ENCODE measurements around the gene EIF4EBP3.
"Not testable (repeated sequence)": the region's sequence is repeated elsewhere in the genome, so short reads cannot be mapped to it uniquely, and the experiment has no call there.

EIF4EBP3 gene

GRCh38 chr5:140557965-140558364, 10.5 kb downstream of the EIF4EBP3 start:
- no peak for FAIRE-seq

- FAIRE-seq, result no peak
Measured at GRCh38 chr5:140558542-140558941, 11.1 kb downstream of the EIF4EBP3 start.

- FAIRE-seq, result no peak
Measured at GRCh38 chr5:140560227-140560626, 12.8 kb downstream of the EIF4EBP3 start.

DNA sequence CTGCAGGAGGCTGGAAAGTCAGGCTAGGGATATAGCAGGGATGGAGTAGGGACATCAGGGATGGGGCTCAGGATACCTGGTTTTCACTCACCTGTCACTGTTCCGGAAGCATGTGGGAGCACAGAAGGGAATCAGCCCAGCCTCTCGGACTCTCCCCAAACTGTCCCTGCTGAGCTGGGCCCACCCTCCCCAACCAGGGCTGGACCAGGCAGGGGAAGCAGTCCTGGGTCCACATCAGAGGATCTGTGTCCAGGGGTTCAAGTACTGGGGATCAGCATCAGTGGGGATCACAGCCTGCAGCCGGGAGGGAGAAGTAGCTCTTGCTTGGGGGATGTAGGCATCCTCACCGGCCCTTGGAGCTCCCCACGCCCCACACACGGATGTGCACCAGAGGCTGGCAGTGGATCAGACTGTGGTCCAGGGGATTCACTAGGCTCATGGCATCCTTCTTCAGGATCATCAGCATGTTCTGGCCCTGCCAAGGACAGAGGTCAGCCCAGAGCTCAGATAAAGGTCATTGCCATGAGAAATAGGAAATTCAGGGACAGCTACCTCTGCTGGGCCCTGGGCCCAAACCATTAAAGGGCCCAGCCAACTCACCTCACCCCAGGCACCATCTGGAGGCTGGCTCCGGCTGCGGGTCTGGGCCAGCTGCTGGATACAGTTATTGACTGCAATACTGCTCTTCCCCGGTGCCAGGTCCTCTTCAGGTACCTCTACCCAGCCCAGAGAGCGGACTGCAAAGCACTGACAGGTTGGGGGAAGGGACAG, 14.5 kb downstream of the EIF4EBP3 start:
- no peak for FAIRE-seq

DNA sequence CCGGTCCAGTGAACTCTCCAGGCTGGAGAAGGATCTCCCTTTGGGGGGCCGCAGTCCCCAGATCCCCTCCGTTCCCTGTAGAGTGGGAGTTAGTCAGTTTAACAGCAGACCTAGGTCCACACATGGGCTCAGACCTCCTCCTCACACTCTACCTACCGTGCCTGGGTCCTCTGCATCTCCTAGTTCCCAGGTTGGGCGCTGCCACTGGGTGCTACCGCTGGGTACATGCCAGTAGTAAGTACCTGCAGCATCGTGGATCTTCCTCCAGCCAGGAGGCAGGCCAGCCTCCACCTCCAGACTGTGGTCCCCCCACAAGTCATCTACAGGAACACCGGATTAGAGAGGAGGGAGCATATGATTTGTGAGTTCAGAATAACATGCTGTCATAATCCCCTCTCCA, 16.1 kb downstream of the EIF4EBP3 start:
- FAIRE-seq, result no peak

GRCh38 chr5:140564196-140565023, 16.9 kb downstream of the EIF4EBP3 start, which contains the start of the genes APBB3 and SLC35A4:
TSS of gene APBB3 (minus strand) at chr5:140564598. CDS start at chr5:140564245, 353 bp downstream.
TSS of gene SLC35A4 (plus strand) at chr5:140564828. CDS start at chr5:140567170, 2,342 bp downstream.
- FAIRE-seq, result peak; percentile 72

GRCh38 chr5:140565024-140565779, 17.7 kb downstream of the EIF4EBP3 start:
- FAIRE-seq, result no peak

DNA sequence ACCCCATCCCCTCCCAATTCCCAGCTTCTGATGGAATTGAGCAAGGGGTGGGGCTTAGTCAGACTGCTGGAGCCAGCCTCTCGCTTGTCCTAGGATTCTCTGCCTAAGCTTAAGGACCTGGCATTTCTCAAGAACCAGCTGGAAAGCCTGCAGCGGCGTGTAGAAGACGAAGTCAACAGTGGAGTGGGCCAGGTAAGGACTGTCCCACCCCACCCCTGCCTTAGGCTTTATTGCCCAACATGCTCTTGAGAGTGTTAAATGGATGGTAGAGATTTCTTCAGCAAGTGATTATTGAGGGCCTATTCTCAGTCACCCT, 18.3 kb downstream of the EIF4EBP3 start:
- no peak for FAIRE-seq

DNA sequence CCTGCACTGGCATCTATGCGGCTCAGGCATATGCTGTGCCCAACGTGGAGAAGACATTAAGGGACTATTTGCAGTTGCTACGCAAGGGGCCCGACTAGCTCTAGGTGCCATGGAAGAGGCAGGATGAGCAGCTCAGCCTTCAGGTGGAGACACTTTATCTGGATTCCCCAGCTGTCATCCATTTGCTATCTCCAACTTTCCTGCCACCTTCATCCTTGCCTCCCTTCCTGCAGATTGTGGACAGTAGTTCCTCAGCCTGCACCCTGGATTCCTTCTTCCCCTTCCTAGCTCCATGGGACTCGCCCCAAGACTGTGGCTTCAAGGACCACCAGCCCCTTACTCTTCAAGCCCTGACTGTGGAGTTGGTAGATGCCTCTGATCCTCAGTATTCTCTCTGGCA, 19.2 kb downstream of the EIF4EBP3 start:
- no peak for FAIRE-seq

GRCh38 chr5:140567136-140567818, 19.8 kb downstream of the EIF4EBP3 start:
- no peak for FAIRE-seq

GRCh38 chr5:140567871-140568270, 20.4 kb downstream of the EIF4EBP3 start:
- no peak for FAIRE-seq

DNA sequence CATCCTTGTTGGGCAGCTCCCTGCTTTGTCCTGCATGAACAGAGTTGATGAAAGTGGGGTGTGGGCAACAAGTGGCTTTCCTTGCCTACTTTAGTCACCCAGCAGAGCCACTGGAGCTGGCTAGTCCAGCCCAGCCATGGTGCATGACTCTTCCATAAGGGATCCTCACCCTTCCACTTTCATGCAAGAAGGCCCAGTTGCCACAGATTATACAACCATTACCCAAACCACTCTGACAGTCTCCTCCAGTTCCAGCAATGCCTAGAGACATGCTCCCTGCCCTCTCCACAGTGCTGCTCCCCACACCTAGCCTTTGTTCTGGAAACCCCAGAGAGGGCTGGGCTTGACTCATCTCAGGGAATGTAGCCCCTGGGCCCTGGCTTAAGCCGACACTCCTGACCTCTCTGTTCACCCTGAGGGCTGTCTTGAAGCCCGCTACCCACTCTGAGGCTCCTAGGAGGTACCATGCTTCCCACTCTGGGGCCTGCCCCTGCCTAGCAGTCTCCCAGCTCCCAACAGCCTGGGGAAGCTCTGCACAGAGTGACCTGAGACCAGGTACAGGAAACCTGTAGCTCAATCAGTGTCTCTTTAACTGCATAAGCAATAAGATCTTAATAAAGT, 21.1 kb downstream of the EIF4EBP3 start:
- no peak for FAIRE-seq

DNA sequence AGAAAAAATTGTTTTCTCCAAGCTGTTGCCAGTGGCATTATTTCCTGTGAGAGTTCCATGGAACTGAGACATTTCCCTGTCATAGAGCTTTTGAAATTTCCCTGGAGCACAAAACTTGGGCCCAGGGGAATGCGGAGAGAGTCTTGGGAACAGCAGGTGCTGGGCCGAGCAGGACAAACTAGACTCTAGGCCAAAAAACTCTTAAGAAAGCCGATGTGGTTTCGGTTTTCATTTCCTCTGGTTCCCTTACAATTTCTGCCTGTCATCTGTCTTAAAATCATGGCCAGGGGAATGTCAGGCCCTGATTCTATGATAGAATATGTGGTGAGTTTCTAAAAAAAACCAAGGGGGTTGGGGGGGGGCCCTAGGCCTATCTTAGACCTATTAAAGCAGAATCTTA, 21.7 kb downstream of the EIF4EBP3 start:
- no peak for FAIRE-seq

DNA sequence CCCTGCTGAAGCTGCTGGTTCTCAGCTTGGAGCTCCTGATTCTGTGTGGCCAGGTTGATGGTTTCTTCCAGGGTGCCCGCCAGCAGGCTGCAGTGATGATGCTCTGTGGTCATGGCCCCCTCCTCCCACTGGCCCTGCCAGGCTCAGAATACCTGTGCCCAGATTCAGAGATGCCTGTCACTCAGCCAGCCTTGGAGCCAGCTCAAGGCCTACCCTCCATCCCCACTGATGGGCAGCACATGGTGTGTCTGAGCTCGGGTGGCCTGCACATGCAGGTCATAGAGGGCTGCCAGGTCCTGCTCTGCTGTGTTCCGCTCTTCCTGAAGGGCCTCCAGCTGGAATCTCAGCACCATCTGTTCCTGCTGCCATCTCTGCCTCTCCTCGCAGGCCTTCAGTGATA, 22.6 kb downstream of the EIF4EBP3 start:
- FAIRE-seq, result no peak

GRCh38 chr5:140570488-140570887, 23.0 kb downstream of the EIF4EBP3 start:
- no peak for FAIRE-seq

- no peak for FAIRE-seq
Measured at GRCh38 chr5:140571105-140571504, 23.6 kb downstream of the EIF4EBP3 start.

- no peak for FAIRE-seq
Measured at GRCh38 chr5:140573683-140574082, 26.2 kb downstream of the EIF4EBP3 start.

- no peak for FAIRE-seq
Measured at GRCh38 chr5:140574165-140574564, 26.7 kb downstream of the EIF4EBP3 start.

- FAIRE-seq, result no peak
Measured at GRCh38 chr5:140575309-140575708, 27.8 kb downstream of the EIF4EBP3 start.

GRCh38 chr5:140576776-140577201, 29.3 kb downstream of the EIF4EBP3 start:
- no peak for FAIRE-seq

DNA sequence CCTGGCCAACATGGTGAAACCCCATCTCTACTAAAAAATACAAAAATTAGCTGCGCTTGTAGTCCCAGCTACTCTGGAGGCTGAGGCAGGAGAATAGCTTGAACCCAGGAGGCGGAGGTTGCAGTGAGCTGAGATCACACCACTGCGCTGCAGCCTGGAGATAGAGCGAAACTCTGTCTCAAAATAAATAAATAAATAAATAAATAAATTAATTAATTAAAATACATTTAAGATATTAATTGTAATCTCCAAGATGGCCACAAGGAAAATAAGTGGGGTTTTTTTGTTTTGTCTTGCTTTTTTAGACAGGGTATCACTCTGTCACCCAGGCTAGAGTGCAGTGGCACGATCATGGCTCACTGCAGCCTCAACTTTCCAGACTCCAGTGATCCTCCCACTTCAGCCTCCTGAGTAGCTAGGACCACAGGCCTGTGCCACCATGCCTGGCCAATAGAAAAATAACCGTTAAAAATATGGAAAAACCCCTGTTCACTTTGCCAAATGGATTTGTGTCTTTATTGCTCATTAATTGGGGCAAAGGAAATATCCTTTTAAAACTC, 31.8 kb downstream of the EIF4EBP3 start:
- FAIRE-seq, result not testable (repeated sequence)

- FAIRE-seq, result no peak
Measured at GRCh38 chr5:140587495-140587894, 40.0 kb downstream of the EIF4EBP3 start.
